Psoas muscle (tissue), 8 donors: ENCODE results near the gene ARSA. TPM values are rescaled to one million over a fixed set of nuclear protein-coding genes. Genes with fewer than 3 reads are reported as not detected.

Experiments used
- ATAC-seq, 4 donors: fragments of 200-7000 bp; cut with Tn5 transposase; one replicate each; pipeline ENCODE4 v1.9.1; 2020; ENCODE audit warnings: moderate library complexity in 3 of 4, mild to moderate bottlenecking in 2 of 4
- DNase-seq, 2 donors: peaks; one replicate each; pipeline ENCODE4 v3.0.0-alpha.2; 2020
- H3K27ac ChIP-seq: fragments of 200-600 bp; one replicate; pipeline ENCODE4 v1.8.0; 2022
- H3K27me3 ChIP-seq, 3 donors: fragments of 200-600 bp in 1 of 3; one replicate each; pipeline versions ENCODE4 v1.6.1 to v1.8.0; 2013 to 2022; ENCODE audit warnings: low read length in 2 of 3, mild to moderate bottlenecking in 2 of 3, moderate library complexity in 1 of 3; ENCODE audit not compliant: insufficient read depth in 3 of 3
- H3K36me3 ChIP-seq, 2 donors: fragments of 200-600 bp in 1 of 2; one replicate each; pipeline versions ENCODE4 v1.6.1 to v1.8.0; 2013 to 2022; ENCODE audit warnings: low read depth in 1 of 2, mild to moderate bottlenecking in 1 of 2, moderate library complexity in 1 of 2; ENCODE audit not compliant: insufficient read depth in 1 of 2
- H3K4me1 ChIP-seq: fragments of 200-600 bp; one replicate; pipeline ENCODE4 v1.8.0; 2022
- H3K4me3 ChIP-seq: fragments of 200-600 bp; one replicate; pipeline ENCODE4 v1.8.0; 2022; ENCODE audit warnings: mild to moderate bottlenecking
- H3K9me3 ChIP-seq: fragments of 200-600 bp; one replicate; pipeline ENCODE4 v1.8.0; 2022
- CTCF ChIP-seq: fragments of 200-600 bp; IDR thresholded peaks from one replicate; pipeline ENCODE4 v1.8.0; 2022; ENCODE audit warnings: antibody characterized with exemption
- WGBS, 3 donors: extraction: QIAGEN DNeasy Blood & Tissue Kit; methylation state at CpG; one replicate each; pipeline versions ENCODE4 v1.1.6 to v1.1.7; 2013; 5-methylcytosine and 5-hydroxymethylcytosine counted together
- intact Hi-C, 2 donors: fragments of 100-400 bp; cut with DNase I; formaldehyde crosslinking; loops; one replicate each; pipeline versions ENCODE4 v1.11.0 to v1.14.2; 2022
- polyA plus RNA-seq, 3 donors: library from polyadenylated mRNA; stranded (reverse); fragments of 200-250 nt; gene quantifications; one replicate each; pipeline ENCODE4 v1.2.3, GENCODE V29; 2013
- total RNA-seq, 4 donors: library from RNA; stranded (reverse); fragmentation: NEBNext Ultra II Directional in 2 of 4; extraction: Animal tissue kit (Norgen Biotek cat#: 25700) in 2 of 4; gene quantifications; one replicate each; pipeline versions ENCODE4 v1.2.1 to v1.2.4, GENCODE V29; 2021 to 2023
- donor health status: healthy with polysubstance abuse.
- donor health status: DM: no; HTN: no; CAD: no; lungs with moderate emphysema.
- donor health status: Bipolar disorder and iron deficiency.
- donor health status: healthy.
- donor health status: DM: yes; HTN: yes; CAD: no.
- donor health status: DM: no; HTN: no; CAD: no.
- donor health status: DM: no; HTN: no; CAD: no.
- donor health status: DM: yes; HTN: yes; CAD: no.

The ARSA gene
- total and polyA plus RNA-seq, 7 donors: 8.3 to 13.6 (median 9.8) TPM

- Histone ChIP-seq H3K27me3 (no peaks in the 10 kb centered on the region), H3K27ac (peak overlapping the region; percentile 80), H3K4me3 (peak overlapping the region; percentile 91), H3K36me3 (peaks cover 0 to 17% of the 10 kb centered on the region in 2 donors), H3K4me1 (peaks cover 14% of the 10 kb centered on the region), H3K9me3 (no peaks in the 10 kb centered on the region)
- no peak for TF ChIP-seq CTCF
- peak in 2 of 4 donors; percentile 1 to 5 for ATAC-seq
- intact Hi-C loops: loop anchor here in 1 of 2 donors (5.0 kb wide), 1 partner anchor 75 kb away; no protein-coding TSS in a partner anchor
- peak in 1 of 2 donors; percentile 66 for DNase-seq
- WGBS, 3 donors: 59 to 68% (median 62%) methylated on average over 41 to 42 of the region's 42 CpGs
These were observed 906 bp downstream of the ARSA start for GRCh38 chr22:50626850-50627641.

GRCh38 chr22:50626314-50626849 lies 1.6 kb downstream of the ARSA start:
- Histone ChIP-seq H3K4me1 (peaks cover 21% of the 10 kb centered on the region), H3K27ac (no peak overlapping the region), H3K36me3 (peaks cover 0 to 17% of the 10 kb centered on the region in 2 donors), H3K9me3 (no peaks in the 10 kb centered on the region), H3K27me3 (no peaks in the 10 kb centered on the region), H3K4me3 (peak overlapping the region; percentile 91)
- ATAC-seq: no peak
- no peak for DNase-seq
- 68 to 70% (median 70%) methylated on average over 12 of the region's 12 CpGs for WGBS, 3 donors
- no peak for TF ChIP-seq CTCF
- intact Hi-C loops: loop anchor here in 1 of 2 donors (5.0 kb wide), 1 partner anchor 76 kb away; no protein-coding TSS in a partner anchor

GRCh38 chr22:50625568-50626313 lies 2.2 kb downstream of the ARSA start:
- no peaks in the 10 kb centered on the region for H3K27me3 ChIP-seq
- peaks cover 27% of the 10 kb centered on the region for H3K4me1 ChIP-seq
- peaks cover 0 to 17% of the 10 kb centered on the region in 2 donors for H3K36me3 ChIP-seq
- WGBS, 3 donors: 82 to 86% (median 84%) methylated on average over 24 to 27 of the region's 27 CpGs
- peak overlapping the region; percentile 91 for H3K4me3 ChIP-seq
- ATAC-seq (no peak), DNase-seq (peak in 1 of 2 donors; percentile 66)
- TF ChIP-seq CTCF: peak; percentile 11
- no peaks in the 10 kb centered on the region for H3K9me3 ChIP-seq
- intact Hi-C loops: loop anchor here in 1 of 2 donors (5.0 kb wide), 1 partner anchor 77 kb away; no protein-coding TSS in a partner anchor
- no peak overlapping the region for H3K27ac ChIP-seq

GRCh38 chr22:50625131-50625567 lies 2.8 kb downstream of the ARSA start:
- intact Hi-C loops: loop anchor here in 1 of 2 donors (5.0 kb wide), 1 partner anchor 77 kb away; no protein-coding TSS in a partner anchor
- peak in 1 of 2 donors; percentile 54 for DNase-seq

More at GRCh38 chr22:50625131-50625567, 2.8 kb downstream of the ARSA start:
- no peak overlapping the region for H3K4me3 ChIP-seq
- H3K4me1 ChIP-seq: peaks cover 33% of the 10 kb centered on the region
- no peaks in the 10 kb centered on the region for H3K27me3 ChIP-seq
- peaks cover 0 to 17% of the 10 kb centered on the region in 2 donors for H3K36me3 ChIP-seq
- no peak overlapping the region for H3K27ac ChIP-seq
- H3K9me3 ChIP-seq: no peaks in the 10 kb centered on the region
- 80 to 86% (median 84%) methylated on average over 14 of the region's 14 CpGs for WGBS, 3 donors
- no peak for ATAC-seq
- no peak for TF ChIP-seq CTCF
